ENCODE measurements around the gene ICOSLG.

GRCh38 chr21:44282370-44282769 lies 41.6 kb upstream of the ICOSLG start:
- no peak for TF ChIP-seq CTCF (conservative IDR thresholded peaks at IDR 0.05; ENCODE audit: low read depth, low read length)
- no peak for TF ChIP-seq POLR2A (IDR thresholded peaks at IDR 0.05; ENCODE audit: low read depth, low read length)
- TF ChIP-seq MAFK (IDR thresholded peaks at IDR 0.05; ENCODE audit: low read depth, low read length) = no peak
- TF ChIP-seq RAD21 (IDR thresholded peaks at IDR 0.05; ENCODE audit: low read length) = no peak
- no peak for TF ChIP-seq MXI1 (IDR thresholded peaks at IDR 0.05; ENCODE audit: borderline replicate concordance, low read depth, low read length)
- no peak for TF ChIP-seq NFE2L2 (IDR thresholded peaks at IDR 0.05; ENCODE audit: low read depth, low read length)
- TF ChIP-seq RCOR1 (IDR thresholded peaks at IDR 0.05; ENCODE audit: insufficient replicate concordance, low read length) = no peak
- no peak for TF ChIP-seq RFX5 (IDR thresholded peaks at IDR 0.05; ENCODE audit: low read depth, low read length)

Measured in IMR-90 (cell line).